Osteocyte (in vitro differentiated cells): Measurements from ENCODE around the gene TRRAP. TPM values are rescaled to one million over a fixed set of nuclear protein-coding genes. Genes with fewer than 3 reads are reported as not detected.

Source experiments
- DNase-seq: peaks from one replicate; pipeline ENCODE4 v3.0.0; 2021; ENCODE audit warnings: mixed read lengths; ENCODE audit not compliant: unreplicated experiment; ENCODE audit errors: extremely low spot score
- H3K27ac Mint-ChIP-seq: one replicate; pipeline ENCODE4 v1.8.0; 2021; ENCODE audit warnings: mild to moderate bottlenecking, mixed read lengths; ENCODE audit not compliant: unreplicated experiment
- H3K27me3 Mint-ChIP-seq: one replicate; pipeline ENCODE4 v1.8.0; 2021; ENCODE audit warnings: mixed read lengths; ENCODE audit not compliant: unreplicated experiment
- H3K36me3 Mint-ChIP-seq: one replicate; pipeline ENCODE4 v1.8.0; 2021; ENCODE audit warnings: mixed read lengths; ENCODE audit not compliant: unreplicated experiment
- H3K4me1 Mint-ChIP-seq: one replicate; pipeline ENCODE4 v1.8.0; 2021; ENCODE audit warnings: mixed read lengths; ENCODE audit not compliant: unreplicated experiment
- H3K4me3 Mint-ChIP-seq: one replicate; pipeline ENCODE4 v1.8.0; 2021; ENCODE audit warnings: mild to moderate bottlenecking, moderate library complexity, mixed read lengths; ENCODE audit not compliant: unreplicated experiment
- H3K9me3 Mint-ChIP-seq: one replicate; pipeline ENCODE4 v1.8.0; 2021; ENCODE audit warnings: mixed read lengths; ENCODE audit not compliant: unreplicated experiment
- CTCF ChIP-seq: fragments of 200-600 bp; sonication (generic); IDR thresholded peaks from 2 replicates; pipeline ENCODE4 v1.5.0; 2021; ENCODE audit warnings: antibody characterized with exemption, mild to moderate bottlenecking, moderate library complexity
- total RNA-seq: library from RNA; stranded (reverse); gene quantifications from 2 replicates; pipeline ENCODE4 v1.2.1, GENCODE V29; 2021

TRRAP gene
- total RNA-seq, 1 donor from 2014 or later, result 48.5 TPM

GRCh38 chr7:98990356-98990755, 112.0 kb downstream of the TRRAP start:
- H3K9me3 Mint-ChIP-seq, result peaks cover 11% of the 10 kb centered on the region
- no peak overlapping the region for H3K4me3 Mint-ChIP-seq
- H3K27ac Mint-ChIP-seq, result no peak overlapping the region
- no peak for TF ChIP-seq CTCF
- no peaks in the 10 kb centered on the region for H3K4me1 Mint-ChIP-seq
- H3K36me3 Mint-ChIP-seq, result peaks cover 64% of the 10 kb centered on the region
- no peak for DNase-seq
- no peaks in the 10 kb centered on the region for H3K27me3 Mint-ChIP-seq

GRCh38 chr7:98991141-98991540, 112.8 kb downstream of the TRRAP start:
- no peak for TF ChIP-seq CTCF
- no peak overlapping the region for H3K27ac Mint-ChIP-seq
- no peak for DNase-seq
- no peak overlapping the region for H3K4me3 Mint-ChIP-seq
- peaks cover 6% of the 10 kb centered on the region for H3K9me3 Mint-ChIP-seq
- H3K27me3 Mint-ChIP-seq, result no peaks in the 10 kb centered on the region
- H3K4me1 Mint-ChIP-seq, result no peaks in the 10 kb centered on the region
- H3K36me3 Mint-ChIP-seq, result peaks cover 59% of the 10 kb centered on the region

GRCh38 chr7:98992076-98992475, 113.7 kb downstream of the TRRAP start:
- Mint-ChIP-seq H3K4me3 (no peak overlapping the region), H3K36me3 (peaks cover 55% of the 10 kb centered on the region), H3K27me3 (no peaks in the 10 kb centered on the region), H3K27ac (no peak overlapping the region), H3K4me1 (no peaks in the 10 kb centered on the region), H3K9me3 (no peaks in the 10 kb centered on the region)
- TF ChIP-seq CTCF, result no peak
- DNase-seq, result no peak

GRCh38 chr7:98993024-98993897, 114.9 kb downstream of the TRRAP start:
- no peak for DNase-seq
- peaks cover 46% of the 10 kb centered on the region for H3K36me3 Mint-ChIP-seq

More at GRCh38 chr7:98993024-98993897, 114.9 kb downstream of the TRRAP start:
- H3K27me3 Mint-ChIP-seq, result no peaks in the 10 kb centered on the region
- H3K9me3 Mint-ChIP-seq, result no peaks in the 10 kb centered on the region
- H3K4me1 Mint-ChIP-seq, result no peaks in the 10 kb centered on the region
- no peak overlapping the region for H3K27ac Mint-ChIP-seq
- no peak for TF ChIP-seq CTCF
- H3K4me3 Mint-ChIP-seq, result no peak overlapping the region
